Limb (tissue), 2 donors: ENCODE data around the gene ANG.

Experiments used
- DNase-seq, 2 donors: peaks; one replicate each; pipeline ENCODE4 v3.0.0-alpha.2; 2016; ENCODE audit errors: extremely low spot score in 2 of 2

ANG gene

DNA sequence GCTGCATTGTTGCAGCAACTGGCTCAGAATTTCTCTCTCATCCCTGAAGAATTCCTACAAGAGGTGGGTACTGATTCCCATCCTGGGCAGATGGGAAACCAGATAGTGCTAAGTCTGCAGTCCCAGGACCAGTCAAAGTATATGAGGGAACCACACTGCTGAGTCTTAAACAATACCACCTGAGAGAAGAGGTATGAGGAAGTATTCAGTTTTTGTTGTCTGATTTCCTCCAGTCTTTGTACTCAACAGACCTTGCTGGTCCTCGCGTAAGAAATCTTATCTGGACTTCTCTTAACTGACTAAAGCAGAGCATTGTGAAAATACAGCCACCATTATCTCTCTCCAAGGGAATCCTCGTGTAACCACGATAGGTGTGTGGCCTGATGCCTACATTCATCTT is 53.6 kb downstream of the ANG start:
- no peak for DNase-seq

DNA sequence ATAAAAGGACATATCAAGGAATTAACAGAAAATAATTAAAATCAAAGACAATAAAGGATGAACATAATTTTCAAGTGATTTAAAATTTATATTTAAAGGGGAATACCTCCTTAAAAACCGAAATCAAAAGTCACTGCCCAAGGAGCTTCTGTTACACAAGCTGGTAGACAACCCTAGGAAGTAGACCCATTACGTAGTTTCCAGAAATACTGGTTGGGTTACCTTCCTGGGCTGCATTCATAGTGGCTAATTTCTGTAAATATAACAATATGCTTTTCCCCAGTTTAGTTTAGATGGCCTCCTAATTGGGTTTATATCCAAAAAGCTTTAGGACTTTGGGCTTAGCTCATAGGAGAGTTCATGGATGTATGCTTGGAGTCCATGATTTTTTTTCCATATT is 55.0 kb downstream of the ANG start:
- no peak for DNase-seq
